SK-N-SH treated with all-trans-retinoic acid at 6 μM for 48 hours (cell line): ENCODE measurements around the gene SRP72.

Experiments used
- ATAC-seq: fragments of 200-7000 bp; cut with Tn5 transposase; 3 replicates; pipeline ENCODE4 v1.9.1; 2020; ENCODE audit warnings: mild to moderate bottlenecking, moderate library complexity
- ARNTL ChIP-seq: fragments of 450-650 bp; formaldehyde crosslinking; IDR thresholded peaks from 2 replicates; pipeline ENCODE4 v1.5.0; 2020; ENCODE audit warnings: low read depth, mild to moderate bottlenecking, moderate library complexity, borderline replicate concordance
- BACH2 ChIP-seq: fragments of 250-450 bp; sonication (Bioruptor Pico); IDR thresholded peaks from 2 replicates; pipeline ENCODE4 v1.9.0; 2021; ENCODE audit warnings: mild to moderate bottlenecking, borderline replicate concordance
- CREB5 ChIP-seq: fragments of 250-450 bp; sonication (Bioruptor Pico); IDR thresholded peaks from 2 replicates; pipeline ENCODE4 v1.5.1; 2020; ENCODE audit warnings: low read depth, mild to moderate bottlenecking, moderate library complexity
- CSDC2 ChIP-seq: fragments of 250-450 bp; sonication (Bioruptor Pico); IDR thresholded peaks from 2 replicates; pipeline ENCODE4 v1.5.0; 2020; ENCODE audit warnings: mild to moderate bottlenecking, moderate library complexity
- CSRNP3 ChIP-seq: fragments of 250-450 bp; sonication (Bioruptor Pico); IDR thresholded peaks from 2 replicates; pipeline ENCODE4 v1.5.1; 2021; ENCODE audit warnings: mild to moderate bottlenecking, moderate library complexity
- ESRRG ChIP-seq: fragments of 250-450 bp; sonication (Bioruptor Pico); IDR thresholded peaks from 2 replicates; pipeline ENCODE4 v1.6.1; 2021; ENCODE audit warnings: mild to moderate bottlenecking
- GLIS3 ChIP-seq: fragments of 250-450 bp; sonication (Bioruptor Pico); IDR thresholded peaks from 2 replicates; pipeline ENCODE4 v1.5.0; 2020; ENCODE audit warnings: mild to moderate bottlenecking, moderate library complexity
- ISL1 ChIP-seq: fragments of 250-450 bp; sonication (Bioruptor Pico); IDR thresholded peaks from 2 replicates; pipeline ENCODE4 v2.1.2; 2022; ENCODE audit warnings: mild to moderate bottlenecking, moderate library complexity
- OSR1 ChIP-seq: fragments of 250-450 bp; sonication (Bioruptor Pico); IDR thresholded peaks from 2 replicates; pipeline ENCODE4 v1.8.0; 2022; ENCODE audit warnings: moderate library complexity, mild to moderate bottlenecking, inconsistent platforms
- PATZ1 ChIP-seq: fragments of 250-450 bp; sonication (Bioruptor Pico); IDR thresholded peaks from 2 replicates; pipeline ENCODE4 v1.8.0; 2020; ENCODE audit warnings: mild to moderate bottlenecking, moderate library complexity, borderline replicate concordance
- PPARA ChIP-seq: fragments of 250-450 bp; sonication (Bioruptor Pico); IDR thresholded peaks from 2 replicates; pipeline ENCODE4 v1.5.0; 2020; ENCODE audit warnings: mild to moderate bottlenecking, borderline replicate concordance
- RARB ChIP-seq: fragments of 250-450 bp; sonication (Bioruptor Pico); IDR thresholded peaks from 2 replicates; pipeline ENCODE4 v1.8.0; 2021; ENCODE audit warnings: mild to moderate bottlenecking, moderate library complexity
- SNAI2 ChIP-seq: fragments of 250-450 bp; sonication (Bioruptor Pico); IDR thresholded peaks from 2 replicates; pipeline ENCODE4 v1.5.0; 2020; ENCODE audit warnings: mild to moderate bottlenecking, moderate library complexity
- TCF4 ChIP-seq: fragments of 250-450 bp; sonication (Bioruptor Pico); IDR thresholded peaks from 2 replicates; pipeline ENCODE4 v1.8.0; 2021; ENCODE audit warnings: mild to moderate bottlenecking, moderate library complexity, borderline replicate concordance
- TOX ChIP-seq: fragments of 250-450 bp; sonication (Bioruptor Pico); IDR thresholded peaks from 2 replicates; pipeline ENCODE4 v1.8.0; 2021; ENCODE audit warnings: mild to moderate bottlenecking, moderate library complexity, borderline replicate concordance
- ZC3H10 ChIP-seq: fragments of 250-450 bp; sonication (Bioruptor Pico); IDR thresholded peaks from 2 replicates; pipeline ENCODE4 v1.5.1; 2021; ENCODE audit warnings: mild to moderate bottlenecking, moderate library complexity
- ZFP3 ChIP-seq: fragments of 250-450 bp; sonication (Bioruptor Pico); IDR thresholded peaks from 2 replicates; pipeline ENCODE4 v1.5.0; 2020; ENCODE audit warnings: mild to moderate bottlenecking, moderate library complexity
- ZFP30 ChIP-seq: fragments of 450-650 bp; formaldehyde crosslinking; IDR thresholded peaks from 2 replicates; pipeline ENCODE4 v1.5.0; 2022; ENCODE audit warnings: mild to moderate bottlenecking, moderate library complexity
- ZNF565 ChIP-seq: fragments of 450-650 bp; formaldehyde crosslinking; conservative IDR thresholded peaks from 2 replicates; pipeline ENCODE4 v1.5.0; 2020; ENCODE audit warnings: low read depth, mild to moderate bottlenecking, moderate library complexity
- ZNF8 ChIP-seq: fragments of 450-650 bp; formaldehyde crosslinking; IDR thresholded peaks from 2 replicates; pipeline ENCODE4 v1.5.0; 2020; ENCODE audit warnings: mild to moderate bottlenecking, moderate library complexity
- TF ChIP-seq, protein P1 (sequence below): fragments of 250-450 bp; sonication (Bioruptor Pico); IDR thresholded peaks from 2 replicates; pipeline ENCODE4 v1.8.0; 2021; ENCODE audit warnings: low read depth, mild to moderate bottlenecking, moderate library complexity, borderline replicate concordance

The SRP72 gene

GRCh38 chr4:56467284-56468096, at the start of gene SRP72:
TSS of gene SRP72 (plus strand) at chr4:56467617. CDS start at chr4:56467636, 19 bp downstream.
- peak; percentile 91 for ATAC-seq
- TF ChIP-seq ZFP3 (CRISPR knock-in tag) (0 out of 2 replicates have a peak, but pooled peaks have one; percentile 45), SNAI2 (CRISPR knock-in tag) (no peak)

- TF ChIP-seq CSRNP3 (CRISPR knock-in tag) (no peak), SNAI2 (CRISPR knock-in tag) (no peak), RARB (CRISPR knock-in tag) (no peak), ZC3H10 (CRISPR knock-in tag) (no peak), PPARA (CRISPR knock-in tag) (no peak), ARNTL (CRISPR knock-in tag) (no peak), OSR1 (no peak), CSDC2 (CRISPR knock-in tag) (no peak), ESRRG (CRISPR knock-in tag) (no peak), ZFP30 (no peak), BACH2 (CRISPR knock-in tag) (no peak), CREB5 (CRISPR knock-in tag) (no peak), ZFP3 (CRISPR knock-in tag) (no peak), PATZ1 (CRISPR knock-in tag) (no peak), GLIS3 (CRISPR knock-in tag) (no peak), ZNF565 (no peak)
- TF ChIP-seq, all 23 proteins: peak for 0
- no peak for ATAC-seq
Measured at GRCh38 chr4:56424176-56424575, 43.2 kb upstream of the SRP72 start.

GRCh38 chr4:56424697-56425514, 42.5 kb upstream of the SRP72 start:
- TF ChIP-seq ZNF8 (0 out of 2 replicates have a peak, but pooled peaks have one; percentile 33), TOX (CRISPR knock-in tag) (no peak)
- TF ChIP-seq, all 23 proteins: peak for 1
- ATAC-seq, result peak; percentile 67; the same call in 2 of the 3 replicates

GRCh38 chr4:56425518-56425917, 41.9 kb upstream of the SRP72 start:
- ATAC-seq, result no peak
- no peak for TF ChIP-seq ARNTL (CRISPR knock-in tag)
- TF ChIP-seq CREB5 (CRISPR knock-in tag), result no peak
- TF ChIP-seq ZNF565, result no peak
- TF ChIP-seq TCF4 (CRISPR knock-in tag), result no peak
- TF ChIP-seq, protein P1, sequence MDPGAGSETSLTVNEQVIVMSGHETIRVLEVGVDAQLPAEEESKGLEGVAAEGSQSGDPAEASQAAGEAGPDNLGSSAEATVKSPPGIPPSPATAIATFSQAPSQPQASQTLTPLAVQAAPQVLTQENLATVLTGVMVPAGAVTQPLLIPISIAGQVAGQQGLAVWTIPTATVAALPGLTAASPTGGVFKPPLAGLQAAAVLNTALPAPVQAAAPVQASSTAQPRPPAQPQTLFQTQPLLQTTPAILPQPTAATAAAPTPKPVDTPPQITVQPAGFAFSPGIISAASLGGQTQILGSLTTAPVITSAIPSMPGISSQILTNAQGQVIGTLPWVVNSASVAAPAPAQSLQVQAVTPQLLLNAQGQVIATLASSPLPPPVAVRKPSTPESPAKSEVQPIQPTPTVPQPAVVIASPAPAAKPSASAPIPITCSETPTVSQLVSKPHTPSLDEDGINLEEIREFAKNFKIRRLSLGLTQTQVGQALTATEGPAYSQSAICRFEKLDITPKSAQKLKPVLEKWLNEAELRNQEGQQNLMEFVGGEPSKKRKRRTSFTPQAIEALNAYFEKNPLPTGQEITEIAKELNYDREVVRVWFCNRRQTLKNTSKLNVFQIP, result no peak
- no peak for TF ChIP-seq ISL1 (CRISPR knock-in tag)
- TF ChIP-seq ZC3H10 (CRISPR knock-in tag), result no peak
- no peak for TF ChIP-seq PPARA (CRISPR knock-in tag)
- no peak for TF ChIP-seq RARB (CRISPR knock-in tag)
- TF ChIP-seq PATZ1 (CRISPR knock-in tag), result no peak
- no peak for TF ChIP-seq ZFP30
- no peak for TF ChIP-seq ZFP3 (CRISPR knock-in tag)
